Urothelium cell line (cell line): Measurements from ENCODE around the gene DTD2.
"Not testable (repeated sequence)": the region's sequence is repeated elsewhere in the genome, so short reads cannot be mapped to it uniquely, and the experiment has no call there.

Source experiments
- DNase-seq: peaks from one replicate; pipeline ENCODE4 v3.0.0; 2011; ENCODE audit warnings: low spot score, mixed read lengths
- FAIRE-seq: peaks from 2 replicates; lab custom pipeline; 2011; peaks lifted over from hg19 to GRCh38; lab: Jason Lieb, UNC

DTD2 gene

GRCh38 chr14:31442284-31442683, 15.0 kb downstream of the DTD2 start:
- no peak for FAIRE-seq
- DNase-seq, result no peak

GRCh38 chr14:31441273-31442111, 15.8 kb downstream of the DTD2 start:
- peak; percentile 18 for DNase-seq
- no peak for FAIRE-seq

GRCh38 chr14:31440280-31440679, 17.0 kb downstream of the DTD2 start:
- DNase-seq, result no peak
- FAIRE-seq, result no peak

GRCh38 chr14:31439561-31439960, 17.7 kb downstream of the DTD2 start:
- no peak for DNase-seq
- no peak for FAIRE-seq

- not testable (repeated sequence) for DNase-seq, FAIRE-seq
These were observed 20.1 kb downstream of the DTD2 start for GRCh38 chr14:31437045-31437691.

- no peak for DNase-seq
- FAIRE-seq, result no peak
These were observed 22.0 kb downstream of the DTD2 start for GRCh38 chr14:31435276-31435675.

GRCh38 chr14:31430634-31431264, 26.6 kb downstream of the DTD2 start:
- FAIRE-seq (no peak), DNase-seq (no peak)

- FAIRE-seq (no peak), DNase-seq (no peak)
These were observed 27.5 kb downstream of the DTD2 start for GRCh38 chr14:31429791-31430190.

- no peak for FAIRE-seq
- DNase-seq, result no peak
These were observed 29.3 kb downstream of the DTD2 start for GRCh38 chr14:31428011-31428410.

- no peak for FAIRE-seq
These were observed 30.6 kb downstream of the DTD2 start for GRCh38 chr14:31426663-31427062.

GRCh38 chr14:31425905-31426304, 31.4 kb downstream of the DTD2 start:
- FAIRE-seq (no peak), DNase-seq (no peak)

More at GRCh38 chr14:31426663-31427062, 30.6 kb downstream of the DTD2 start:
- no peak for DNase-seq

GRCh38 chr14:31421200-31421599, 36.1 kb downstream of the DTD2 start:
- no peak for FAIRE-seq
- DNase-seq, result no peak

GRCh38 chr14:31420319-31421111, 36.8 kb downstream of the DTD2 start, which contains the start of gene HEATR5A:
HEATR5A (minus strand) TSS chr14:31420550; CDS start chr14:31402975, 17,575 bp downstream.
- DNase-seq (peak; percentile 97), FAIRE-seq (peak; percentile 55)

- DNase-seq (peak; percentile 44), FAIRE-seq (no peak)
These were observed 37.4 kb downstream of the DTD2 start for GRCh38 chr14:31419967-31420318.

- DNase-seq, result no peak
- FAIRE-seq, result no peak
These were observed 37.9 kb downstream of the DTD2 start for GRCh38 chr14:31419179-31419966.

GRCh38 chr14:31418440-31418839, 38.9 kb downstream of the DTD2 start:
- no peak for FAIRE-seq

GRCh38 chr14:31414190-31414833, 43.0 kb downstream of the DTD2 start:
- no peak for DNase-seq
- no peak for FAIRE-seq

More at GRCh38 chr14:31418440-31418839, 38.9 kb downstream of the DTD2 start:
- no peak for DNase-seq

- FAIRE-seq (no peak), DNase-seq (no peak)
These were observed 46.0 kb downstream of the DTD2 start for GRCh38 chr14:31411218-31411727.

GRCh38 chr14:31410048-31410650, 47.2 kb downstream of the DTD2 start:
- no peak for DNase-seq

More at GRCh38 chr14:31410048-31410650, 47.2 kb downstream of the DTD2 start:
- FAIRE-seq, result no peak
